ENCODE data around the gene USP22. TPM values are rescaled to one million over a fixed set of nuclear protein-coding genes. Genes with fewer than 3 reads are reported as not detected.
"Not testable (repeated sequence)": the region's sequence is repeated elsewhere in the genome, so short reads cannot be mapped to it uniquely, and the experiment has no call there.

USP22 gene
- total RNA-seq, 1 donor from 2014 or later, result 152 TPM

- H3K27ac Mint-ChIP-seq, result no peak overlapping the region
- H3K36me3 Mint-ChIP-seq (ENCODE audit: low read depth), result no peaks in the 10 kb centered on the region
- no peaks in the 10 kb centered on the region for H3K9me3 Mint-ChIP-seq
- no peaks in the 10 kb centered on the region for H3K4me1 Mint-ChIP-seq (ENCODE audit: low read depth)
- no peak overlapping the region for H3K4me3 Mint-ChIP-seq
- no peaks in the 10 kb centered on the region for H3K27me3 Mint-ChIP-seq (ENCODE audit: insufficient read depth)
- intact Hi-C loops (cut with micrococcal nuclease), result no loop called here
- no peak for DNase-seq (ENCODE audit: low spot score)
Observed at GRCh38 chr17:20979792-20980083, 63.1 kb downstream of the USP22 start.

- H3K9me3 Mint-ChIP-seq; H3K27me3 Mint-ChIP-seq (ENCODE audit: insufficient read depth); H3K27ac Mint-ChIP-seq; H3K4me1 Mint-ChIP-seq (ENCODE audit: low read depth); DNase-seq (ENCODE audit: low spot score); H3K36me3 Mint-ChIP-seq (ENCODE audit: low read depth); intact Hi-C loops (cut with micrococcal nuclease); H3K4me3 Mint-ChIP-seq: not testable (repeated sequence)
Observed at GRCh38 chr17:20979007-20979791, 63.6 kb downstream of the USP22 start.

- H3K9me3 Mint-ChIP-seq; DNase-seq (ENCODE audit: low spot score); H3K27ac Mint-ChIP-seq; H3K4me3 Mint-ChIP-seq; intact Hi-C loops (cut with micrococcal nuclease); H3K27me3 Mint-ChIP-seq (ENCODE audit: insufficient read depth); H3K36me3 Mint-ChIP-seq (ENCODE audit: low read depth); H3K4me1 Mint-ChIP-seq (ENCODE audit: low read depth): not testable (repeated sequence)
Observed at GRCh38 chr17:20977609-20978253, 65.1 kb downstream of the USP22 start.

- Mint-ChIP-seq H3K27ac (no peak overlapping the region), H3K4me3 (no peak overlapping the region), H3K4me1 (ENCODE audit: low read depth) (no peaks in the 10 kb centered on the region), H3K27me3 (ENCODE audit: insufficient read depth) (peaks cover 2% of the 10 kb centered on the region), H3K36me3 (ENCODE audit: low read depth) (no peaks in the 10 kb centered on the region), H3K9me3 (no peaks in the 10 kb centered on the region)
- intact Hi-C loops (cut with micrococcal nuclease), result no loop called here
- no peak for DNase-seq (ENCODE audit: low spot score)
Observed at GRCh38 chr17:20975566-20975965, 67.2 kb downstream of the USP22 start.

- intact Hi-C loops (cut with micrococcal nuclease), result no loop called here
- H3K4me1 Mint-ChIP-seq (ENCODE audit: low read depth), result no peaks in the 10 kb centered on the region
- H3K36me3 Mint-ChIP-seq (ENCODE audit: low read depth), result no peaks in the 10 kb centered on the region
- no peak overlapping the region for H3K27ac Mint-ChIP-seq
- DNase-seq (ENCODE audit: low spot score), result no peak
- no peaks in the 10 kb centered on the region for H3K9me3 Mint-ChIP-seq
- H3K27me3 Mint-ChIP-seq (ENCODE audit: insufficient read depth), result peaks cover 4% of the 10 kb centered on the region
- no peak overlapping the region for H3K4me3 Mint-ChIP-seq
Observed at GRCh38 chr17:20970329-20970728, 72.5 kb downstream of the USP22 start.

GRCh38 chr17:20968913-20969616 lies 73.7 kb downstream of the USP22 start:
- intact Hi-C loops (cut with micrococcal nuclease), result no loop called here
- Mint-ChIP-seq H3K4me1 (ENCODE audit: low read depth) (no peaks in the 10 kb centered on the region), H3K9me3 (no peaks in the 10 kb centered on the region), H3K36me3 (ENCODE audit: low read depth) (no peaks in the 10 kb centered on the region), H3K27me3 (ENCODE audit: insufficient read depth) (peaks cover 4% of the 10 kb centered on the region), H3K4me3 (no peak overlapping the region), H3K27ac (no peak overlapping the region)
- DNase-seq (ENCODE audit: low spot score), result no peak

- no peaks in the 10 kb centered on the region for H3K9me3 Mint-ChIP-seq
- no peak overlapping the region for H3K27ac Mint-ChIP-seq
- peaks cover 4% of the 10 kb centered on the region for H3K27me3 Mint-ChIP-seq (ENCODE audit: insufficient read depth)
- H3K4me3 Mint-ChIP-seq, result no peak overlapping the region
- no peaks in the 10 kb centered on the region for H3K36me3 Mint-ChIP-seq (ENCODE audit: low read depth)
- no peak for DNase-seq (ENCODE audit: low spot score)
- intact Hi-C loops (cut with micrococcal nuclease), result no loop called here
- no peaks in the 10 kb centered on the region for H3K4me1 Mint-ChIP-seq (ENCODE audit: low read depth)
Observed at GRCh38 chr17:20967776-20968175, 75.0 kb downstream of the USP22 start.

GRCh38 chr17:20966870-20967269 lies 75.9 kb downstream of the USP22 start:
- Mint-ChIP-seq H3K4me3 (no peak overlapping the region), H3K27me3 (ENCODE audit: insufficient read depth) (peaks cover 7% of the 10 kb centered on the region), H3K9me3 (no peaks in the 10 kb centered on the region), H3K27ac (no peak overlapping the region), H3K4me1 (ENCODE audit: low read depth) (no peaks in the 10 kb centered on the region), H3K36me3 (ENCODE audit: low read depth) (no peaks in the 10 kb centered on the region)
- intact Hi-C loops (cut with micrococcal nuclease), result no loop called here
- DNase-seq (ENCODE audit: low spot score), result no peak

GRCh38 chr17:20965492-20965891 lies 77.3 kb downstream of the USP22 start:
- intact Hi-C loops (cut with micrococcal nuclease), result no loop called here
- no peaks in the 10 kb centered on the region for H3K36me3 Mint-ChIP-seq (ENCODE audit: low read depth)
- H3K27me3 Mint-ChIP-seq (ENCODE audit: insufficient read depth), result peaks cover 5% of the 10 kb centered on the region
- H3K9me3 Mint-ChIP-seq, result no peaks in the 10 kb centered on the region
- no peak for DNase-seq (ENCODE audit: low spot score)
- no peak overlapping the region for H3K27ac Mint-ChIP-seq
- no peaks in the 10 kb centered on the region for H3K4me1 Mint-ChIP-seq (ENCODE audit: low read depth)
- no peak overlapping the region for H3K4me3 Mint-ChIP-seq

- Mint-ChIP-seq H3K9me3 (no peaks in the 10 kb centered on the region), H3K27ac (no peak overlapping the region), H3K27me3 (ENCODE audit: insufficient read depth) (peaks cover 14% of the 10 kb centered on the region), H3K36me3 (ENCODE audit: low read depth) (no peaks in the 10 kb centered on the region), H3K4me3 (no peak overlapping the region), H3K4me1 (ENCODE audit: low read depth) (no peaks in the 10 kb centered on the region)
- no peak for DNase-seq (ENCODE audit: low spot score)
- intact Hi-C loops (cut with micrococcal nuclease), result no loop called here
Observed at GRCh38 chr17:20961586-20961985, 81.2 kb downstream of the USP22 start.

- intact Hi-C loops (cut with micrococcal nuclease), result no loop called here
Observed at GRCh38 chr17:20960871-20961270, 81.9 kb downstream of the USP22 start.

GRCh38 chr17:20955427-20956323 lies 87.1 kb downstream of the USP22 start:
- peaks cover 20% of the 10 kb centered on the region for H3K27me3 Mint-ChIP-seq (ENCODE audit: insufficient read depth)
- intact Hi-C loops (cut with micrococcal nuclease), result no loop called here
- H3K36me3 Mint-ChIP-seq (ENCODE audit: low read depth), result no peaks in the 10 kb centered on the region
- H3K4me1 Mint-ChIP-seq (ENCODE audit: low read depth), result no peaks in the 10 kb centered on the region
- no peak overlapping the region for H3K27ac Mint-ChIP-seq
- no peak for DNase-seq (ENCODE audit: low spot score)
- H3K4me3 Mint-ChIP-seq, result no peak overlapping the region
- H3K9me3 Mint-ChIP-seq, result no peaks in the 10 kb centered on the region

More at GRCh38 chr17:20960871-20961270, 81.9 kb downstream of the USP22 start:
- Mint-ChIP-seq H3K36me3 (ENCODE audit: low read depth) (no peaks in the 10 kb centered on the region), H3K27ac (no peak overlapping the region), H3K9me3 (no peaks in the 10 kb centered on the region), H3K4me3 (no peak overlapping the region), H3K4me1 (ENCODE audit: low read depth) (no peaks in the 10 kb centered on the region), H3K27me3 (ENCODE audit: insufficient read depth) (peaks cover 15% of the 10 kb centered on the region)
- no peak for DNase-seq (ENCODE audit: low spot score)
